Thyroid gland (tissue), 4 donors: ENCODE measurements around the gene HRH3. TPM values are rescaled to one million over a fixed set of nuclear protein-coding genes. Genes with fewer than 3 reads are reported as not detected.

Source experiments
- DNase-seq, 2 donors: peaks; one replicate each; pipeline ENCODE4 v3.0.0-alpha.2; 2019
- H3K27ac ChIP-seq, 3 donors: fragments of 200-600 bp; sonication (generic); 1 replicate in 2 of 3; 2 replicates in 1 of 3; pipeline ENCODE4 v1.5.1; 2016 to 2019; ENCODE audit warnings: mild to moderate bottlenecking in 1 of 3, moderate library complexity in 1 of 3
- H3K27me3 ChIP-seq: fragments of 200-600 bp; sonication (generic); one replicate; pipeline ENCODE4 v1.5.1; 2019
- H3K36me3 ChIP-seq, 2 donors: fragments of 200-600 bp; sonication (generic); one replicate each; pipeline ENCODE4 v1.5.1; 2016 to 2019
- H3K4me1 ChIP-seq, 2 donors: fragments of 200-600 bp; sonication (generic); one replicate each; pipeline ENCODE4 v1.5.1; 2017 to 2019
- H3K4me3 ChIP-seq, 3 donors: fragments of 200-600 bp; sonication (generic); replicated peaks in 1 of 3; 1 replicate in 2 of 3; 2 replicates in 1 of 3; pipeline ENCODE4 v1.5.1; 2016; ENCODE audit warnings: mild to moderate bottlenecking in 1 of 3
- H3K9me3 ChIP-seq: fragments of 200-600 bp; sonication (generic); one replicate; pipeline ENCODE4 v1.5.1; 2017
- POLR2A ChIP-seq, 2 donors: fragments of 450-650 bp; IDR thresholded peaks; one replicate each; pipeline ENCODE4 v1.6.1; 2017; ENCODE audit warnings: antibody characterized with exemption in 2 of 2, mild to moderate bottlenecking in 2 of 2, moderate library complexity in 1 of 2
- WGBS, 2 donors: methylation state at CpG; one replicate each; pipeline ENCODE4 v1.1.5; 2017; 5-methylcytosine and 5-hydroxymethylcytosine counted together
- intact Hi-C: fragments of 100-400 bp; cut with DNase I; formaldehyde crosslinking; loops from one replicate; pipeline ENCODE4 v1.15.1; 2023
- total RNA-seq, 4 donors: library from RNA; depleted of rRNA; stranded (reverse); fragments of >200 nt; gene quantifications; one replicate each; pipeline ENCODE4 v1.2.3, GENCODE V29; 2016
- TF ChIP-seq, protein P1 (sequence below), 6 experiments: fragments of 200-600 bp in 3 of 6; fragments of 450-650 bp in 3 of 6; sonication (generic) in 3 of 6; IDR thresholded peaks; one replicate each; pipeline ENCODE4 v1.5.1; 2016 to 2019; ENCODE audit warnings: antibody characterized with exemption in 6 of 6, mild to moderate bottlenecking in 2 of 6, inconsistent platforms in 1 of 6, moderate library complexity in 1 of 6

Gene HRH3
- total RNA-seq, 4 donors from 2014 or later: not detected

DNA sequence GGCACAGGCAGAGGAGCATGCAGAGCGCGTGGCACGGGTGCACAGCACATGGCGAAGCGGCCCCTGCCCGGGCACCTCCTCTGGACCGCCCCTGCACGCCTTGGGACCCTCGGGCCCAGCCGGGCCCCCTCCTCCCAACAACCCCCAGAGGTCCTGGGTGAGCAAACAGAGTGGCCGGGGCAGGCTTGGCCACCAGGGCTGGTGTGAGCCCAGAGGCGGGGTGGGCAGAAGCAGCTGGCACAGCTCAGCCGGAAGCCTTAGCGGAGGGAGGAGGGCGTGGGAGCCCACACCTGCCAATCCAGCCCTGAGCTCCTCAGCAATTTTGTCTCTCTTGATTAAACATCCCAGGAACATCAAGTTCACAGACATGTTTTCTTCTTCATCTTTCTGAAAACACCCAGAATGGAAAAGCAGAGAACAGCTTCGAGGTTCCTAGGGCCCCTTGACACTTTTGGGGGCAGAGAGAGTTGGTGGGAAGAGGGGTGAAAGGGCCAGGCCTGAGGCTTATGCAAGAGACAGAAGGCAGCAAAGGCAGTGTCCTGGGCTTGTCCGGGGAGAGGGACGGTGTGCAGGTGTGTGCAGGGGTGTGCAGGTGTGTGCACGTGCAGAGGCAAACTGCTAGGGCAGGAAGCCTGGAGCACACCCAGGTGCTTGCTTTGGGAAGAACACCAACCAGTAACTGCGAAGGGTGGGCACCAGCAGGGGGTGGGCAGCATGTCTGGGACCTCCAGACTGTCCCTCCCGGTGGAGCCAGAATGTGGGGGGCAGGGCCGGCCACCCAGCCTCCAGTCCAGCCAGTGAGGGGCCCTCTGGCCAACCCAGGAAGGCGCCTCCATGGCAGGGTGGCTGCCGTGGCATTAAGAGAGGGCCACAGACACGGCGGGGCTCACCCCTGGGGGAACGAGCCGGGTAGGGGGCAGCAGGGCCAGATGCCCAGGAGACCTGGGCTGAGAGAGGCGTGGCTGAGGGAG, 4.8 kb downstream of the HRH3 start:
- no peak for DNase-seq
- TF ChIP-seq, protein P1, sequence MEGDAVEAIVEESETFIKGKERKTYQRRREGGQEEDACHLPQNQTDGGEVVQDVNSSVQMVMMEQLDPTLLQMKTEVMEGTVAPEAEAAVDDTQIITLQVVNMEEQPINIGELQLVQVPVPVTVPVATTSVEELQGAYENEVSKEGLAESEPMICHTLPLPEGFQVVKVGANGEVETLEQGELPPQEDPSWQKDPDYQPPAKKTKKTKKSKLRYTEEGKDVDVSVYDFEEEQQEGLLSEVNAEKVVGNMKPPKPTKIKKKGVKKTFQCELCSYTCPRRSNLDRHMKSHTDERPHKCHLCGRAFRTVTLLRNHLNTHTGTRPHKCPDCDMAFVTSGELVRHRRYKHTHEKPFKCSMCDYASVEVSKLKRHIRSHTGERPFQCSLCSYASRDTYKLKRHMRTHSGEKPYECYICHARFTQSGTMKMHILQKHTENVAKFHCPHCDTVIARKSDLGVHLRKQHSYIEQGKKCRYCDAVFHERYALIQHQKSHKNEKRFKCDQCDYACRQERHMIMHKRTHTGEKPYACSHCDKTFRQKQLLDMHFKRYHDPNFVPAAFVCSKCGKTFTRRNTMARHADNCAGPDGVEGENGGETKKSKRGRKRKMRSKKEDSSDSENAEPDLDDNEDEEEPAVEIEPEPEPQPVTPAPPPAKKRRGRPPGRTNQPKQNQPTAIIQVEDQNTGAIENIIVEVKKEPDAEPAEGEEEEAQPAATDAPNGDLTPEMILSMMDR (IDR thresholded peaks at IDR 0.05): no peak
- TF ChIP-seq POLR2A (IDR thresholded peaks at IDR 0.05): no peak
- H3K4me3 ChIP-seq: no peak overlapping the region
- no peak overlapping the region for H3K27ac ChIP-seq
- H3K9me3 ChIP-seq: no peaks in the 10 kb centered on the region
- no peaks in the 10 kb centered on the region for H3K36me3 ChIP-seq
- WGBS, 2 donors: 81 to 83% methylated on average over 21 to 27 of the region's 29 CpGs
- peaks cover 0 to 8% of the 10 kb centered on the region in 2 donors for H3K4me1 ChIP-seq
- intact Hi-C loops: no loop called here
- peaks cover 8% of the 10 kb centered on the region for H3K27me3 ChIP-seq

DNA sequence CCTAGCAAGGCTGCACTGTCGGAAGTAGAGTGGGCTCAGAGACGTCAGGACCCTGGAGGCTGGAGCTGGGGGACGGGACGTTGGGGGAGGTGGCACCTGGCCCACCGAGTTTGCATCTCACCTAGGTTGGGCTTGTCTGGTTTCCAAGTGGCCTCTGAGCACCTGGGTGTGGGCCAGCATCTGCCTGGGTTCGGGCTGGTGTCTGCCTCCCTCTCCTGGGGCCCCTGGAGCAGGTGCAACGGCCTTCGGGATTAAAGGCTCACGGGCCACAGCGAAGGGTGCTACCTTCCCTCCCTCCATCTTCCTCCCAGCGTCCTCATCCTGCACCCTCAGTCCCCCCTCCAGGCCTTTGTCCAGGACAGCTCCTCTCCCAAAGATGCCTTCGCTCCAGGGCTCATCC, 6.0 kb downstream of the HRH3 start:
- Histone ChIP-seq H3K9me3 (no peaks in the 10 kb centered on the region), H3K27me3 (peaks cover 5% of the 10 kb centered on the region), H3K4me3 (no peak overlapping the region), H3K4me1 (peaks cover 0 to 1% of the 10 kb centered on the region in 2 donors), H3K27ac (no peak overlapping the region), H3K36me3 (no peaks in the 10 kb centered on the region)
- DNase-seq: no peak
- 34 to 37% methylated on average over 5 to 12 of the region's 12 CpGs for WGBS, 2 donors
- intact Hi-C loops: no loop called here
- no peak for TF ChIP-seq POLR2A (IDR thresholded peaks at IDR 0.05)
- TF ChIP-seq, protein P1 (IDR thresholded peaks at IDR 0.05): no peak

DNA sequence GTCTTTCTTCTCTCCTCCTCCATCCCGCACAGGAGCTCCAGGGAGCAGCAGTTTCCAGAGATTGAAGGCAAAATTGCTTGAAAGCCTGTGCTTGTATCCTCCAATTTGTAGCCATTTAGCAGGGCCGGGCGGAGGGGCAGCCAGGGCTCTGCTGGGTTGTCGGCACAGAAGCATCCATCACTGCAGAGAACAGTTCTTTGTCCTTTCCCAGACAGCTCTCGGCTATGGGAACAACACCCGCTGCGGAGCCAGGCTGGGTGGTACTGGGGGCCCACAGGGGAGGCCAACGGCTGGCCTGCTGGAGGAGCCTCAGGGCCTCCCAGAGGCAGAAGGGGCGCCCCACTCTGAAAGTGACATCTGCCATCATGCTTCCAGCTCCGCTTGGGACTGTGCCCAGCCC, 7.8 kb downstream of the HRH3 start:
- Histone ChIP-seq H3K36me3 (no peaks in the 10 kb centered on the region), H3K27ac (no peak overlapping the region), H3K4me1 (no peaks in the 10 kb centered on the region), H3K9me3 (no peaks in the 10 kb centered on the region), H3K27me3 (no peaks in the 10 kb centered on the region), H3K4me3 (no peak overlapping the region)
- no peak for TF ChIP-seq POLR2A (IDR thresholded peaks at IDR 0.05)
- TF ChIP-seq, protein P1 (IDR thresholded peaks at IDR 0.05): no peak
- 29 to 67% methylated on average over 3 to 6 of the region's 10 CpGs for WGBS, 2 donors
- intact Hi-C loops: no loop called here
- DNase-seq: no peak

DNA sequence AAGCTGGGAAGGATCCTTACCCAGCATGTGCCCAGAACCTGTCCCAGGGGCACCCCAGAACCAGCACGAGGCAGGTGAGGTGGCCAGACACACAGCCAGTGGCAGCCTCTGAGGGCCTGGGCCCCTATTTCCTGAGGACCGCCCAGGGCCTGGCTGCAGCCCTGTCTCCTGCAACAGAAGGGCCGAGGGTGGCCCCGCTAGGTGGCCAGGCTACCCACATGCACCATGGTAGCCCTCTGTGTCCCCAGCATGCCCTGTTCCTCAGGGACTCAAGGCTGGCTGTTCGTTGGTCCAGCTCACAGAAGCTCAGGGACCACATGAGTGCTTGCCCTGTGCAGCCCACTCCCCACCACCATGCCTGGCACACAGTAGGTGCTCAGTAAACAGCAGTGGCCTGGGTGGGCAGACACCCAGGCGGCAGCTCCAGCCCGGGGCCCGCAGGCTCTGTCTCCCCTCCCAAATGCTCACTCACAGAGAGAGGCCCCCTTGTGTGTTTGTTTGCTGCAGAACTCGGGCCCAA, 8.2 kb downstream of the HRH3 start:
- TF ChIP-seq, protein P1 (IDR thresholded peaks at IDR 0.05): no peak
- Histone ChIP-seq H3K27me3 (no peaks in the 10 kb centered on the region), H3K36me3 (no peaks in the 10 kb centered on the region), H3K4me3 (no peak overlapping the region), H3K4me1 (no peaks in the 10 kb centered on the region), H3K27ac (no peak overlapping the region), H3K9me3 (no peaks in the 10 kb centered on the region)
- 41 to 45% methylated on average over 5 to 6 of the region's 9 CpGs for WGBS, 2 donors
- intact Hi-C loops: no loop called here
- no peak for DNase-seq

DNA sequence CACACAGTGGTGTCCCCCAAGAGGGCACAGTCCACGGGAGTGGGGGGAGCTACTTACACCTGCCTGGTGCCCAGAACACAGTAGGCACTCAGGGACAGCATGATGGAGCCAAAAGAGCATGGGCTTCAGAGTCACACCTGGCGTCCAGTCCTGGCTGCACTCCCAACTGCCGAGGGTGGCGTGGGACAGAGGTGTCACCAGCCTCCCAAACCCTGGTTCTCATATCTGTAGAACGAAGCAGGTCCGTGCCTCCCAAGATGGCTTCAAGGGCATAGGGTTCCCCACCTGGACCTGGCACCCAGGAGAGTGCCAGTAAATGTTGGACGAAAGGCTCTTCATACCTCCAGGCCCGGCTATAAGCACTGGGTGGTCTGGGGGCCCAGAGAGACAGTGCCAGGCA, 8.9 kb downstream of the HRH3 start:
- no peaks in the 10 kb centered on the region for H3K9me3 ChIP-seq
- H3K4me3 ChIP-seq: no peak overlapping the region
- no peak overlapping the region for H3K27ac ChIP-seq
- H3K36me3 ChIP-seq: no peaks in the 10 kb centered on the region
- intact Hi-C loops: no loop called here
- TF ChIP-seq, protein P1 (IDR thresholded peaks at IDR 0.05): no peak
- TF ChIP-seq POLR2A (IDR thresholded peaks at IDR 0.05): no peak
- WGBS, 2 donors: 80 to 84% methylated on average over 2 to 7 of the region's 8 CpGs
- no peak for DNase-seq
- H3K27me3 ChIP-seq: no peaks in the 10 kb centered on the region
- no peaks in the 10 kb centered on the region for H3K4me1 ChIP-seq
